GM23338 (cell line): ENCODE data around the gene NUTM2D.
"Not testable (repeated sequence)": the region's sequence is repeated elsewhere in the genome, so short reads cannot be mapped to it uniquely, and the experiment has no call there.

ENCODE experiments used
- CREB1 ChIP-seq: fragments of 250-450 bp; sonication (Bioruptor Pico); IDR thresholded peaks from 2 replicates; pipeline ENCODE4 v1.5.0; 2020; ENCODE audit warnings: low read depth, mild to moderate bottlenecking, moderate library complexity
- CTCF ChIP-seq, 2 experiments: fragments of 200-600 bp in 1 of 2; sonication (generic) in 1 of 2; conservative IDR thresholded peaks; 2 replicates each; pipeline versions ENCODE4 v1.5.1 to v1.6.1; 2016 to 2017; ENCODE audit warnings: antibody characterized with exemption in 2 of 2, low read depth in 2 of 2, mild to moderate bottlenecking in 2 of 2, moderate library complexity in 1 of 2
- ETS1 ChIP-seq: IDR thresholded peaks from 2 replicates; pipeline ENCODE4 v1.6.1; 2016; ENCODE audit warnings: antibody characterized with exemption
- EZH2 ChIP-seq: fragments of 200-600 bp; sonication (generic); IDR thresholded peaks from one replicate; pipeline ENCODE4 v1.8.0; 2017; ENCODE audit warnings: antibody characterized with exemption, mild to moderate bottlenecking, low read depth; ENCODE audit not compliant: unreplicated experiment
- EZH2phosphoT487 ChIP-seq: fragments of 200-600 bp; sonication (generic); IDR thresholded peaks from one replicate; pipeline ENCODE4 v1.8.1; 2018; ENCODE audit warnings: antibody characterized with exemption; ENCODE audit not compliant: unreplicated experiment
- JUNB ChIP-seq: IDR thresholded peaks from one replicate; pipeline ENCODE4 v1.6.1; 2016; ENCODE audit warnings: antibody characterized with exemption; ENCODE audit not compliant: unreplicated experiment
- POLR2AphosphoS5 ChIP-seq: IDR thresholded peaks from 2 replicates; pipeline ENCODE4 v1.6.1; 2016; ENCODE audit warnings: antibody characterized with exemption, low read depth
- REST ChIP-seq: IDR thresholded peaks from one replicate; pipeline ENCODE4 v1.6.1; 2018; ENCODE audit warnings: antibody characterized with exemption; ENCODE audit not compliant: unreplicated experiment
- STAT1 ChIP-seq: IDR thresholded peaks from one replicate; pipeline ENCODE4 v1.6.1; 2016; ENCODE audit warnings: antibody characterized with exemption; ENCODE audit not compliant: unreplicated experiment
- ZNF114 ChIP-seq: fragments of 250-450 bp; sonication (Bioruptor Pico); IDR thresholded peaks from 2 replicates; pipeline ENCODE4 v1.5.0; 2020; ENCODE audit warnings: mild to moderate bottlenecking, moderate library complexity
- ZNF331 ChIP-seq: fragments of 250-450 bp; sonication (Bioruptor Pico); IDR thresholded peaks from 2 replicates; pipeline ENCODE4 v1.5.0; 2020; ENCODE audit warnings: low read depth, mild to moderate bottlenecking, moderate library complexity

- TF ChIP-seq EZH2; EZH2phosphoT487; POLR2AphosphoS5; CTCF (conservative IDR thresholded peaks at IDR 0.05; ENCODE audit: low read depth in 2 of 2); REST; ZNF331; CREB1; ZNF114 (CRISPR knock-in tag); JUNB; STAT1; ETS1: not testable (repeated sequence)
Observed at GRCh38 chr10:87383149-87383857, 25.8 kb downstream of the NUTM2D start.
